CD4-positive, alpha-beta T cell treated with Interleukin-15 for 1 hour (primary cell): Measurements from ENCODE around the gene SV2C.
A peak's percentile ranks its signal among the peaks of the same experiment; 100 is the strongest.
"Not testable (repeated sequence)": the region's sequence is repeated elsewhere in the genome, so short reads cannot be mapped to it uniquely, and the experiment has no call there.

Source experiments
- DNase-seq: peaks from one replicate; pipeline ENCODE4 v3.0.0-alpha.2; 2020

The SV2C gene, protein sequence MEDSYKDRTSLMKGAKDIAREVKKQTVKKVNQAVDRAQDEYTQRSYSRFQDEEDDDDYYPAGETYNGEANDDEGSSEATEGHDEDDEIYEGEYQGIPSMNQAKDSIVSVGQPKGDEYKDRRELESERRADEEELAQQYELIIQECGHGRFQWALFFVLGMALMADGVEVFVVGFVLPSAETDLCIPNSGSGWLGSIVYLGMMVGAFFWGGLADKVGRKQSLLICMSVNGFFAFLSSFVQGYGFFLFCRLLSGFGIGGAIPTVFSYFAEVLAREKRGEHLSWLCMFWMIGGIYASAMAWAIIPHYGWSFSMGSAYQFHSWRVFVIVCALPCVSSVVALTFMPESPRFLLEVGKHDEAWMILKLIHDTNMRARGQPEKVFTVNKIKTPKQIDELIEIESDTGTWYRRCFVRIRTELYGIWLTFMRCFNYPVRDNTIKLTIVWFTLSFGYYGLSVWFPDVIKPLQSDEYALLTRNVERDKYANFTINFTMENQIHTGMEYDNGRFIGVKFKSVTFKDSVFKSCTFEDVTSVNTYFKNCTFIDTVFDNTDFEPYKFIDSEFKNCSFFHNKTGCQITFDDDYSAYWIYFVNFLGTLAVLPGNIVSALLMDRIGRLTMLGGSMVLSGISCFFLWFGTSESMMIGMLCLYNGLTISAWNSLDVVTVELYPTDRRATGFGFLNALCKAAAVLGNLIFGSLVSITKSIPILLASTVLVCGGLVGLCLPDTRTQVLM

DNA sequence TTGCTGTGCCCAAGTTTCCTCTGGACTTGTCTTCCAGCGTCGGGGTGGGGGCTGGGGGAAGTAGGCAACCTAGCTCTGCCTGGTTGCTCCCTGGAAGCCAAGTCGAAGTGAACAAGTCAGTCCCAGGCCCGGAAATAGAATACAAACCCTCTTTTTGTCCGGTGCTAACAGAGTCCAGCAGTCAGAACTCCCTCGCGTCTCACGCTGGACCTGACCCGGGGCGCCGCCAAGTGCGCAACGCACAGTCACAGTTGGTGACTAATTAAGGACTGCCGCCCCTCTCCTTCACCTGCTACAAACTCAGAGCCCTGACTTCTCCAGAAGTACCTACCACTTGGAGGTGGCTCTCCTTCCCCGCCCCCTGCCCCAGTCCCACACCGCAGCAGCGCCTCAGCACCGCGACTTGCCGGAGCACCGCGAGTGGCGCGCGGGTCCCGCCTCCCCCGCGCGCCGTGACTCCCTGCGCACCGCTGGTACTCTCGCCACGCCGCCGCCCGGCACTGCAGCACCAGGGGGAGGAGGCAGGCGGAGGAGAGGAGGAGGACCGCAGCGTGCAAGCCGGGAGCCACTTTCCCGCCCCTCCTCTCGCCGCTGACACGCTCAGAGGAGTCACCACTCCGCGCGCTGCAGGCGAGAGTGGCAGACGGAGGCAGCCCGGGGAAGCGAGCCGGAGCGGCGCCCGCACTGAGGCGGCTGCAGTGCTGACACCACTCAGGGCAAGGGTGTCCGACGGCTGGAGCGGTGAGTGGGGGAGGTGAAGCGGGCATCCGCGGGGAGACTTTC is at the start of gene SV2C:
Gene SV2C, plus strand, starts transcription at position 612 of the 783 bp plus-strand sequence. CDS start 48,368 bp downstream, outside the sequence.
- DNase-seq, result no peak

DNA sequence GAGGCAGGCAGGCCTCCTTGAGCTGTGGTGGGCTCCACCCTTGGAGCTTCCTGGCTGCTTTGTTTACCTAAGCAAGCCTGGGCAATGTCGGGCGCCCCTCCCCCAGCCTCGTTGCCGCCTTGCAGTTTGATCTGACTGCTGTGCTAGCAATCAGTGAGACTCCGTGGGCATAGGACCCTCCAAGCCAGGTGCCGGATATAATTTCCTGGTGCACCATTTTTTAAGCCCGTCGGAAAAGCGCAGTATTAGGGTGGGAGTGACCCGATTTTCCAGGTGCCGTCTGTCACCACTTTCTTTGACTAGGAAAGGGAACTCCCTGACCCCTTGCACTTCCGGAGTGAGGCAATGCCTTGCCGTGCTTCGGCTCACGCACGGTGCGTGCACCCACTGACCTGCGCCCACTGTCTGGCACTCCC is 45.4 kb upstream of the SV2C start:
- peak; percentile 18 for DNase-seq

DNA sequence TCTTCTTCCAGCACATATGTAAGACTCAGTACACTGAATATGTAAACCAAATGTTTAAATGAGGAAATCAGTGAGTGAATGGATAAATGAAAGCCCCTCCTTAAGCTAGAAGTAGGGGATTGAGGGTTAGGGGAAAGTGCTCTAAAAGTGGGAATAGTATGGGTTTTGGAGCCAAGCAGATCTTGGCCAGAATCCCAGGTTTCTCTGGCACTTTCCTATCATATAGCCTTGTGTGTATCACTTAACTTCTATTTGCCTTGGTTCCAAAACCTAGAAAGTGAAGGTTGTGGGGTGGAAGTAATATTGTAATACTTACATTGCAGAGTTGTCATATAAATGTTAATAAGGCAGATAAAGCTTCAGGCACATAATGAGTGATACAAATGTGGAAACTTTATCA is 45.0 kb upstream of the SV2C start:
- no peak for DNase-seq

DNA sequence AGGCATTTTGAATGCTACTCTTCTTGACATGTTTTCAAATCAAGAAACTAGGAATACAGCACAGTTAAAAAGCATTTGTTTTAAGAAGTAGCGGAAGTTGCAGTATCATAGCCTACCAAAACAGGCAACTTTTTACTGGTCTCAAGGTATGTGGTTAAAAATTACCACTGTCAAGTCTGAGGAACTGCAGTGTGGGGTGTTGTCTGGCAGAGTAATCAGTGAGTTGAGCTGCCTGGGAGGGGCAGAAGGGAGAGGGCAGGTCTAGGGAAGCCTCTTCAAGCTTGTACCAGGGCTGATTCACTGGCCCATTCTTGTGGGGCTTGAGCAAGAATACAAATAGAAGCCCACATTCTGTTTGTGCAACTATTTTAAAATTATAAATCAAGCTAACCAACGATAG is 42.4 kb upstream of the SV2C start:
- DNase-seq, result no peak

DNA sequence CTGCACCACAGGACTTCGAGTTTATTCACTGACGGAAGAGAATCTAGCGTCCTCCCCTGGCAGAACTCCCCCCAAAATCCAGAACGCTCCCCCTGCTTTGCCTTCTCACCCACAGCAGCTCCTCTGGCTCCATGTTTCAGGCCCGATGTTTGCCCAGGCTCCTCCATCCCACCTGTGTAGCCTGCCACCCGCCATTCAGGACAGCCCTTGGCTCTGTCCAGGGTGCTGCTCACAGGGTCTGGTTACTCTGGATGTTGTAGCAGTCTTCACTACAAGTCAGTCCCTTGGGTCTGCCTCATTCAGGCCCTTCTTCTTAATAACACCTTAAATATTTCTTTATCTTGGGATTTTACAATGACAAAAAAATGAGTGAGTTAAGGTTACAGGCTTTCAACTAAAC is 41.3 kb upstream of the SV2C start:
- no peak for DNase-seq

DNA sequence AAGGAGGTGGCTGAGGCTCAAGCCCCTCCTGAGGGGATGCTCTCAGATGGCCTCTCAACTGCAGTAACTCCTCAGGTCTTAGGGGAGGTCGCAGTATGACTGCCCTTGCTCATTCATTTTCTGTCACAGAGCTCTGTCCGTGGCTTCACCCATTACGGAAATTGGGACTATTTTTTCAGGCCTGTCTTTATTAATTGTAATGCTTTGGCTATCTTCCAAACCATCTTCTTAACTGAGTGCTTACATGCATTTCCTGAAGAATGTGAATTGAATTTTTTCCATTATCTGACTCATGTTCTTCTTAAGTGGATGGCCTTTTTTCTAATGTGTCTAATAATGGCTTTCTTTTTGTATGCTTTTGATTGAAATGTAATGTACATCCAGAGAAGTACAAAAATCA is 36.4 kb upstream of the SV2C start:
- no peak for DNase-seq

DNA sequence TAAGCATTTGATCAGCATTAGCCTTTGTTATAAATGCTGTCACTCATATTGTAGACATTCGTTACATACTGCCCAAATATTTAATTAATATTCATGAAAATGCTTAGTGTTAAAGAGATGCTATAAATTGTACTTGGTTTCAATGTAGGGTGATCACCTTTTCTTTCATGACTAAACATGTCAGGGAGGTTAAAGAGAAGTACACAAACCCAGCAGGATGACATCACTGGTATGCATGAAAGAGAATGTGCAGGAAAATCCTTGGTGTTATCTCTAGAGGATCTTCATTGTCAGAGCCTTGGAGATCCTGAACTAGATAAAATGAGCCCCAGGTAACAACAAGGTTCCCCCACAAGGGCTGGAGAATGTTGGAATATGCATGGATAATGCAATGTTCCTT is 33.0 kb upstream of the SV2C start:
- DNase-seq, result no peak

DNA sequence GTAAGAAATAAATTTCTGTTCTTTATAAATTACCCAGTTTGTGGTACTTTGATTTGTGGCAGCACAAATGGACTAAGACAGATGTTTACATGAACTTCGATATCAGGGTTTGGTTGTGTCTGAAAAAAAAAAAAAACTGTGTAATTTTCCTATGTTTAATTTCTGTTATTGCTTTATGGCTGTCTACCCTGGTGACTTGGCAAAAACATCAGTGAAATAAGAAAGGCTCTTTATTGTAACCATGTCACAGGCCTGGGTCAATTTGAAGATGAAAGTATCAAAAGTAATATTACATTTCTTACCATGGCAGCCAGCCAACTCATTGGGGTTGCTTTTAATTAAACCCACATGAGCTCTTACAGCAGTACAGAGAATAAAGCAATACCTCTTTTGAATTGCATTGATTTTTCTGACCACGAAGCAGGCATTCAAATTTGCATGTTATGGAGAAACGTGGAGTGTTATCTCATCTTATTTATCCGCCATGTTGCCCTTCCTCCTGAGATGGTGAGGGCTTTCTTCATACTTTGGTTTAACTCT is 20.6 kb upstream of the SV2C start:
- DNase-seq, result no peak

DNA sequence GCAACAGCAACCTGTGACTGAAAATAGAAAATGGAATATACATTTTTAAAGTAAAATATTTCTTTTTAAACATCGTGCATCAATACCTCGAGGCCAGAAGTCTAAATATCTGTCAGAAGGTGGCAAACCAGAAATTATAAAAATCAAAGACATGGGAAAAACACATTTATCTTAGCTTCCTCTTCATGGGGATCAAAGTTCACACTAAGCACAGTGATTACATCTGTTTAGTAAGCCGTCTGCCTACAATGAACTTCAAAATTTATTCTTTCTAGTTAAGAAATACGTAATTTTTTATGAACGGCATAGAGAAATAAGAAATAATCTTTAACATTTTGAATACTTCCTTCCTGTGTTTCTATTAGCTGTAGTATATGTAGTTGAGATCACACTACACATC is 17.9 kb upstream of the SV2C start:
- no peak for DNase-seq

DNA sequence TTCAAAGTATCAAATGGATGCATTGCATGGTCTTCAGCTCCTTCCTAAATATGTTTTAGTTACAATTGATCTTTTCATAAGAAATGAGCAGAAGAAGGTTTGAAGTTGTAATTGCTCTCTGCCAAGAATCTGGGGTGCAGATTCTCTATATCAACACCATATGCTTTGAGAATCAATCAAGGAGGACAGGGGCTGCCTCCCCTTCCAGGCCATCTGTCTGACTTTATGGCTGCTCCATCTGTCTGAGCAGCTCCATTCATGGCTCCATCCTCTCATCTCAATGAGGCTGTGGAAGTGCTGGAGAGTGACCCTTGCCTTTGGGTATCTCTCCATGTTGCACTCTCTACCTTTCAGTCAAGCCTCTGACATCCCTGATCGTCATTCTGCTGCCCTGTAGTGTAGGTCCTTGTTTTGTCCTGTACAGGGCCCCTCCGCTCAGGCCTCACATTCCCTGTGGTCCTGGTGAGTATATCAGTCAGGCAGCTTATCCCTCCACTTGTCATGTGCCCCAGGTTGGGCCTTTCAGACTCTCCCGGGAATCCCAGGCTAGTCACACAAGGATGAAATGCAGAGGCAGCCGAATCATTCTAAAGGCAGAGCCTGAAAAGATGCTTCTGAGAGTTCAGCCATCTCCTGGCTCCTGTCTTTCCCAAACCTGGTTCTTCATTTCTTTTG is 14.0 kb upstream of the SV2C start:
- no peak for DNase-seq

DNA sequence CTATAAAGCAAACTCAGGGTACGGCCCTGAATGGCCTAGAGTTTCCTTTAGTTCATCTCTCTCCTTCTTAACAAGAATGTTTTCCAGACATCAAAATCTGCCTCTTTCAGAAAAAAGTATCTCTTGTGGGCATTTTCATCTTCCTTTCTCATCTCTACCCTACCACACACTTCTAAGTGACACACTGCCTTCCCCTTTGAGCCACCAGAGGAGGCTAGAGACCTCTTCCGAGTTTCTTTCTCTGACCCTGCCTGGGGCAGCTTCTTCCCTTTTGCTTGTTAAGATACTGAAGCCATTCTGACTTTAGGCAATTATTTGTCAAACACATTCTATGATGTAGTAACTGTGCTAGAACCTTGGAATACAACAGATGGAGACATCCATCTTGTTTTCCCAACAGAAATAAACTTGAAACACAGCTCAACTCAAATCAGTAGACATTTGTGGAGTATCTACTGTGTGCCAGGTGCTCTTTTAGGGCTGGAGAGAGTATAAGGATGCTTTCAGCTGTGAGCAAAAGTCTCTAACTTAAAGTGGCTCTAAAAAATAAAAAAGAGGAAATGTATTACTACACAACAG is 8.6 kb upstream of the SV2C start:
- no peak for DNase-seq

DNA sequence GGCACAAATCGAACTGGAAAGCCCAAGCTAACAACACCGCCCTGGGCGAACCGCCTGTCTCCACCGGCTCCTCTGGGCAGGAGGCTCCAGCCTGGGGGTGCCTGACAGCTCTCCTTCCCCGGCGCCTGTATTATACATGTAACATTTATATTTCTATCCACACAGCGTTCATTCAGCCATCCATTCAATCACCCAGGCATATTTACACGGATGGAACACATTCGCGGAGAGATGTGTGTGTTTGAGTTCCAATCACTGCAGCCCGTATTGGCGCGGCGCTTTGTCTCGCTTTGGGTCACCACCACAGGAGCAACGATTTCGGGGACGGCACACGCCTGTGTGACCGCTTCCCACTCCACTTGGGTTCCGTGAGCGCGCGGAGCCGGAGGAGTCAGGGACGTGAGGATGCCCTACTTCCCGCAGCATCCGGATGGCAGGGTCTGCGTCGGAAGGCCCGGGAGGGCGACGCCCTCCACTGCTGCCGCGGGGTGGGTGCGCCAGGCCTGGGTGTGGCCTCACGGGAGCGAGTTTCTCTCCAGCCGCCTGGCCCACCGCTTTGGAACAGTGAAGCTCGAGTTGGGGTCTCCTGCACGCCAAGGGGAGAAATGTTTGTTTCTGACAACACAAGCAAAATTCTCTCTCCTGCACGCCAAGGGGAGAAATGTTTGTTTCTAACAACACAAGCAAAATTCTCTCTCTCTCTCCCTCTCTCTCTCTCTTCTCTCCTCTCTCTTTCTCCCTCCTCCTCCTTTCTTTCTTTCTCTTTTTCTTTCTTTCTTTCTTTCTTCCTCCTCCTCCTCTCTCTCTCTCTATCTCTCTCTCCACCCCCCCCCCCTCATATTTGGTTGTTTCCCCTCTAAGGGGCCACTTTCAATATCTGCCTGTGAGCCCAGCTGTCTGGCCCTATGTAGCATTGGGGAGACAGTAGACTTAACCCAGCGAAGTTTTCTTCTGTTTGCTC is 1.1 kb upstream of the SV2C start:
- no peak for DNase-seq

DNA sequence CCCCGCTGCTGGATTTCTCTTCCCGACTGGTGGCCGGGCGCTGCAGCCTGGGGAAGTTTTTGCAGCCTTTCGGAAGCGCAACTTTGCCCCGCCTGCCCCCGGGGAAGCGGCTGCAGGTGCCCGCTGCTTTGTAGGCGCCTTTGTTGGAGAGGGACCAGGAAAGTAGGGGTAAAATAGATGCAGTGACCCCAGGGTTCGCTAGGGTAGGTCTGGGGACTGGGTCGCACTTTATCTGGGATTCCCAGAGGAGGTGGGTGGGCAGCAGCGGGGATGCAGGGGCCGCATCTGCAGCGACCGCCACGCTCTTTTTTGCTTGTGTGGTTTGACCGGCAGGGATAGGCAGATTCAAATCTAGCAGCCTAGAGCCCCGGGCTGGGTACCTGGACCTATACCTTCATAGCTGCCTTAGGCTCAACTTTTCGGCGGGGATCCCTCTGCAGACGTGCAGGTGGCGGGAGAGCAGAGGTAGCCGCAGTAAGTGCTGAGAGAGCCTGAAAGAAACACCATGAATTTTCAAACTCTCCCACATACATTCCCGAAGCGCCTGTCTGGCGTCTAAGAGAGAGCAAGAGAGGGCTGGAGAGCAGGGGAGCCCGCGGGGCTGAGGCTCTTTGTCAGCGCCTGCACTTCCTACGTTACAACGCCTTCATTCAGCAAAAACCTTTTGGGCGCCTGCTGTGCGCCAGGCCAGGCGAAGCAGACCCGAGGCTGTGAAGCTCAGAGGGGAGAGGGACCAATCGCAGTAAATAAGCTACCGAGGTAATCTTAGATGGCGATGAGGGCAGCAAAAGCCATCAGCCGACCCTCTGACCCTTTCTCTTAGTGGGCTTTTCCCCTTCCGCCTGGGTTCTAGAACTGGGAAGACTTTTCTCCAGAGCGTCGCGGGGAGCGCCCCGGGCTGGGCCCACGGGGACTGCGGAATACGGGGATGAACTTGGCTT is 642 bp downstream of the SV2C start:
- DNase-seq, result no peak

DNA sequence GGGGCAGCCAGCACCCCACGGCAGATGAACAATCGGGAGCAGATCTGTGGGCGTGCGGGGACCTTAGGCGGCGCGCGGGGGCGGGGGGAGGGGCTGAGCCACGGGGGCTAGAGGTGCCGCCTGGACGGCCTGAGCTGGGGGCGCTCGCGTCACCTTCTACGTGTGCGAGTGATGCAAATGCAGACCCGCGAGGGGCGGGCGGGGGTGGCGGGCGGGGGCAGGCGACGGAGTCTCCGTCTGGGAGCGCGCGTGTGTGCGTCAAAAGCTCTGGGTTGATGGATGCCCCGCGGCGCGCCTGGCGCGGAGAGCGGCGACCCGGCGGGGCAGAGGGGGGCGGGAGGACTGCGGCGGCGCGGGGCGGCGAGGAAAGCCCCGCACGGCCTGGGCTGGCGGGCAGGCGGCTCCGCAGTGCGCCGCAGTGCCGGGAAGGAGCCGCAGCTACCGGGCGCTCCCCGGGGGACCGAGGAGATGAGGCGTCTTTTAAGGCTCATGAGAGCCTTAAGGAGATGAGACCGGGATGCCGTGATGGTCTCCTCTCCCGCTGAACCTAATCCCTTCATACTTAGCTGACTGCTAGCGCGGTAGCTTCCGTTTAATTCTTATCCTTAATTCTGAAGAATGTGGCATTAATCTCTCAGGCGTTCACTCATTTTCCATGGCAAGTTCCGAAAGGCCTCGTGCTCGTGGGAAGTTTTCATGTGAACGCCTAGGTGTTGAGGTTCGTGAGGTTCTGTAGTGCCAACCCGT is 1.5 kb downstream of the SV2C start:
- DNase-seq, result no peak

DNA sequence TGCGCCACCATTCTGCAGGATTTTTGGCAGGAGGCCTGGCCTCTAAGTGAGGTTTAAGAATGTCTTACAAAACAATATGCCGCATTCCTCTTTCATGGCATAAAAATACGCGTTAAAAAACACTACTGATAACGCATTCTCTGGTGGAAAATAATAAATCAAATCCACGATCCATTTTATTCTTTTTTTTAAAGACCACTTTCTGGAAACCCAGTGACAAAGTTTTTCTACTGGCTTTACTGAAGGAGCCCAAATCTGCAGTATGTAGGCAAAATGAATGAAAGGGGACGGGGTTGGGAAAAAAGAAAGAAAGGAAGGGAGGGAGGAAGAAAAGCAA is 2.0 kb downstream of the SV2C start:
- no peak for DNase-seq

DNA sequence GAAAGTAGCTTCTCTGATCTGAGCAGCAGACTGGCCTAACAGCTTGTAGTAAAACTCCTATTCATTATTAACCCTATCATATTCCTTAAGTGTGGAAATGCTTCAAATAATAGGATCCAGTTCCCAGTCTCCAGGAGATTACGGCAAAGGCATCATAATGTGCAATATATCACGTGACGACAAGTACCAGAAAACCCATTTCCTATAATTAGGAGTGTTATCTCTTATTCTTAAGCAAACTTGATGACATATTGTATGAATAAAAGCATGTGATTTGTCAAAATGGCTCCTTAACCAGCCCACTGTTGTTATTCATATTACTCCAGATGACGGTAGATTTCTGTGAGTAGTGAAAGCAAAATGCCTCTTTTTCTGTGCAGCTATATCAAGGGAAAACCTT is 2.9 kb downstream of the SV2C start:
- no peak for DNase-seq

DNA sequence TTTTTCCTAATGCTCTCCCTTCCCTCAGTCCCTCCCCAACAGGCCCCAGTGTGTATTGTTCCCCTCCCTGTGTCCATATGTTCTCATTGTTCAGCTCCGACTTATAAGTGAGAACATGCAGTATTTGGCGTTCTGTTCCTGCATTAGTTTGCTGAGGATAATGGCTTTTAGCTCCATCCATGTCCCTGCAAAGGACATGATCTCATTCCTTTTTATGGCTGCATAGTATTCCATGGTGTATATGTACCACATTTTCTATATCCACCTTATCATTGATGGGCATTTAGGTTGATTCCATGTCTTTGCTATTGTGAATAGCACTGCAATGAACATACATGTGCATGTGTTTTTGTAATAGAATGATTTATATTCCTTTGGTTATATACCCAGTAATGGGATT is 6.0 kb downstream of the SV2C start:
- DNase-seq, result not testable (repeated sequence)

DNA sequence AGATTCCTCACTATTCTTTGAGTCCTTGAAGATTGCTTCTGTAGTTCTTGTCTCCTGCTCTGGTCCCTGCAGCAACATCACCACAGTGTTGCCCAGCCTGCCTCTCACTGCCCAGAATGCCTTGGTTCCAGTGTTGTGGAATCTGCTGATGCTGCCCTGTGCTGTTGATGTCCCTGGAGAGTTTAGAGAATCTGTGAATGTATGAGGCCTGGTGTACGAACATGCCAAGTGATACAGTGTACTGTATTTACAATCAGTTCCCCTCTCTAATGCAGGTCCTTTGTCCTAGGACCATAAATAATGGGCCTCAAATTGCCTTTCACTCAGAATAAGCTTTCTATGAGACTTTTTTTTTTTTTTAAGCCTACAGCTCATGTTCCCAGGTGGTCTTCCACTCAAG is 8.2 kb downstream of the SV2C start:
- no peak for DNase-seq

DNA sequence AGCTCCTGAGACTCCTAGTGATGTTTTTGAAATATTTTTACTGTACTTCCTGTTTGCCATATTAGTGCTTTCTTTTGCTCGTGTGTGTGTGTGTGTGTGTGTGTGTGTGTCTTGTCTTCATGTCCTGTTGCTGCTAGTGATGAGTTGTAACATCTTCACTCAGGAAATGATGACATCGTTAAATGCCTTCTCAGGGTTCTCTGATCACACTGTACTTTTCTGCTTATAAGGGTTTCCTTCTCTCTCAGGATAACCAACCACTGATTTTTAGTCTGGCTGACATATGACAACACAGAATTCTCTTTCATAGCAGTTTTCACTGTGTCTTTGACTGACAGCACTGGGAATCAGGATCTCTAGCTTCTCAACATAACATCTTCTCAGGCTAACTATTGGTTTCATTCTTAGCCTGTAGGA is 16.1 kb downstream of the SV2C start:
- DNase-seq, result no peak
